GM18502 (cell line): Measurements from ENCODE around the gene BMP3.

Experiments used
- ATAC-seq: cut with Tn5 transposase; IDR thresholded peaks from one replicate; pipeline ENCODE4 v1.9.1; 2021; ENCODE audit warnings: mild to moderate bottlenecking; ENCODE audit not compliant: unreplicated experiment, poor library complexity

Gene BMP3

DNA sequence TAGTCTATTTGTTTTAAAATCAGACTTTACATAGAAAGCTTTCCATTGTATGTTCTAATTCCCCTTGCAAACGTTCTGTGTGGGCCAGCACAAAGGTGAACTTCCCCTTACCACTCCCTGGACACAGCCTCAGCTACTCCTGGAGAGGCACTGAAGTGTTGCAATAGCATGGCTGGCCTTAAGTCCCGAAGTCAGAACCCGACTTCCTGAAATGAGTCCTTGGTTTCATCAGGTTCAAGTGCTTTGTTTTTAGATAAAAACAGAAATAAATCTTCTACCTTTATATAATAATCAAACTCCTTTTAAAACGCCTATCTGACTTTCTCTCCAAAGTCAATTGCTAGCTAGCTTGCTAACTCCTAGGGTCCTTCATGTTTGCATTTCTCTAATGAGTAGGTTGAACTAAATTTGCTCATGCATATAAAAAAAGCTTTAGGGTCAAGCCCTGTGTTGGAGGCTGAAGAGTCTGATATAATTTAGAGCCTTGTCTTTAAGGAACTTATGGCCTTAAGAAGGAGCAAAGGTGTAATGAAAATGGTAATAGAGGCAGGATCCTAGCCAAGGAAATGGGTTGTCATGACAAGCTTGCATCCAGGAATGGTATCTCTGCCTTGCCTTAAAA, 9.0 kb downstream of the BMP3 start:
- ATAC-seq = no peak

- ATAC-seq = peak; percentile 56
These were observed 9.6 kb downstream of the BMP3 start for GRCh38 chr4:81040012-81040659.

GRCh38 chr4:81042578-81043365, 12.3 kb downstream of the BMP3 start:
- no peak for ATAC-seq

DNA sequence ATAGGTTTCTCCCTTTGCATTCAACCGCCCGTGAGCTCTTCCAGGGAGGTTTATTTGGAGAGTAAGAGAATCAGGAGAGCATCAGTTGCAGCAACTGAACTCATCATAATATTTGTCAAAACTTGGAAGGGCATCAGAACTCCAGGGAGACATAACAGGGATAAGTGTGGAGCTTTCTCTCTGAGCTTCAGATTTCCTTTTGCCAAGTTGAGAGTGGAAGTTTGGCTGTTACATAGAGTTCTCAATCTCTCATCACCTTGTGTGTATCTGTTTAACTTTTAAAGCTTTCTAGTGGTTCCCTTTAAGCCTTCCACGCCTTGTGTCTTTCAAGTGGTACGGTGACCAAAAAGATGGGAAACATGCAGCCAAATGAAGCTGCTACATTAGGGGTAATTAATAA, 18.8 kb downstream of the BMP3 start:
- no peak for ATAC-seq

DNA sequence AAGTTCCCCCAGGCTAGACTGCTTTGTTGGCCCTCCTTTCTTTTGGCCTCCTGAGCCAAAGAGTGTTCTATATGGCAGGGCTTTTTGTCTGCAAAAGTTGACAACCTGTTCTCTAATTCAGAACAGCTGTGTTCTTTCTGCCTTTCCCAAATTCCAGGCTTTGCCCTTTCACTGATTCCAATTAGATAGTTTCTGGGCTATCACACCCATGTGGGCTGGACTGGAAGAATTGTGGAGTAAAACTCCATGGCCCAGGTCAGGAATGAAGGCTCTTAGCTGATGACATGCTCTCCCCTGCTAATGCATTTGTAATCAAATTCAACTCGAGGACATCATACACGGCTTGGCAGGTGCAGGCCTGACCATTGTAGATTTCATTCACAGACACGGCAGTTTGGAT, 19.4 kb downstream of the BMP3 start:
- no peak for ATAC-seq

GRCh38 chr4:81052119-81053068, 21.9 kb downstream of the BMP3 start:
- ATAC-seq = peak; percentile 99

- no peak for ATAC-seq
These were observed 28.1 kb downstream of the BMP3 start for GRCh38 chr4:81058621-81059020.

DNA sequence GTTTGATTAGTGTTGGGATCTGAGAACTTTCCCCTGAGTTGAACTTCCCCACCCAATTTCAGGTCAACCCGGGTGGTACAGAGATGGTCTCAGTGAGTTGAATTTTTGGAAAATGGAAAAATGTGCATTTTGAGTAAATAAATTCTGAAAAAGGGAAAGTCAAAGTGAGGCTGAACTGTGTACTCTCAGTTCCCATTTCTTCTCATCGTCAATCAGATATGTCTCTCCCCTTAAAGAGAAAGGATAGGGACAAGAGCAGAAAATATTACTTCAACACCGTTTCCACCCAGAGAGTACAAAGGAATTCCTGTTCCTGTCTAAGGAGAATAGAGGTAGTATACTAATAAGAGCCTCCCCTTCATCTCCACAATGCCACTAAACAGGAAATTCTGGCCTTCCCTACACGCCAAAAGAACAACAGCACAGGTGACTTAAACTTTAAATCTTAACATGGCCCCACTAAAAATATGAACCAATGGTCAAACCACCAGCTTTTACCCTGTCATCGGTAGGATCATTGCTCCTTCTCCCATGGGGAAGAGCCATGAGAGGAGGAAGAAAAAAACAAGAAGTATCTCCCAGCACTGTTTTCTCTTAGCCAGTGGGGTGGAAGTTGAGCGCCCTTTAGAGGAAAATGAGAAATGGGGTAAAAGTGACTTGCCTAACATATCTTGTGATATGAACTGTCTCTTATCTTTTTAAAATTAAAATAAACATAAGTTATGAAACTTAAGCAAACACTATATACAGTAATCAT, 30.3 kb downstream of the BMP3 start:
- ATAC-seq = no peak

GRCh38 chr4:81061344-81061730, 30.8 kb downstream of the BMP3 start:
- ATAC-seq = no peak

- no peak for ATAC-seq
These were observed 31.5 kb downstream of the BMP3 start for GRCh38 chr4:81062001-81062400.

DNA sequence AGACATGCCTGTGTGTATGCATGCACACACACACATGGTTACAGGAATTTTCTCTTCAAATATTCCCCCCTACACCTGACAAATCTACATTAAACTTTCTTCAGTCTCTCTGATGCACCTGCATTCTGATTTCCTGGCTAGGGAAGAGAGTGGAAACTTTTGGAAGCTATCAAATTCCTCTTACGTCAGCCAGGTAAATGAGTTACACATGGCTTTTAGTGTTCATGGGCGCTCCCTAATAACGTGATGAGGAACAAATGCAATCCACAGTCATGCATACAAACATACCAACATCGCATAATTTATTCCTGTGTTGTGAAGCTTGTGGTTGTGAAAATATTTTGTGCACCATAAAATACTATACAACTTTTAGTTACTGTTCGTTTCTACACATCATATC, 34.9 kb downstream of the BMP3 start:
- ATAC-seq = no peak

DNA sequence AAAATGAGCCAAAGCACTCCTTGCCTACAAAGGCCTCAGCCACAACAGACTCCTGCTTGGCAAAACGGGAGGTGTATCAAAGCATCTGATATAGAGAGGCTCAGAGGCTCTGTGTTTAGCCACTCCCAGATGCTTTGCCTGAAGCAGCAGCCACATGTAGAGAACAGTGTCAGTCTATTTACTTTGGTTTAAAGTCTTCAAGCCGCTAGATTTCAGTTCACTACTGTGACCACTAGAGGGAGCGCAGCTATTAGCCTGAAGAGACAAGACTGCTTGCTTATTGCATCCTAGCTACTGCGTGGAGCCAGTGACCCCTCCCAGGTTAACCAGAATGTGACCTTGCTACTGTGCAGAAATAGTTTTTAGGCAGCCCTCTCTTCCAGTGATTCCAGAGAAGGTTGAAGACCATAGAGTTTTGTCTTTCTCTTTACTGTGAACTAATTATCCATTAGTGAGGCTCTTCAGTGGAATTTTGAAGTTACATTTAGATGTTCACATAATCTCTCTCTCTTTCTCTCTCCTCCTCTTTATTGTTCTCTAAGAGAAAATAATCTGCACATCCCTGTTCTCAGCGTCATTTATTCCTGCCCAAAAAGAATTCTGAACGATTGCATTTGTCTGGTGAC, 39.3 kb downstream of the BMP3 start:
- peak; percentile 99 for ATAC-seq

DNA sequence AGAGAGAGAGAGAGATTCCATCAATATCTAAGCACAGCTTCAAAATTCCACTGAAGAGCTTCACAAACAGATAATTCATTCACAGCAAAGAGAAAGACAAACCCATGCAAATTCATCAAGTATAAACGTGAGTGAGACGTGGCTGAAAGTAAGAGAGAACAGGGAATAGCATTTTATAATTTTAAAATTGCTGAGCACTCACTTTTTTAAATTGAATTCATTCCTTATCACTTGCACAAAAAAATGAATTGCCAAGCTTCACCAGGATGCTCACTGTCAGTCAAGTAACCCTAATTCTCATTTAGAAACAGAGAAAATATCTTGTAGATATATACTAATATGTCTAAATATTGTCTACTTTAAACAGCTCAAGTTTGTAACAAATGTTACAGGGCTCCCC, 40.5 kb downstream of the BMP3 start:
- no peak for ATAC-seq

DNA sequence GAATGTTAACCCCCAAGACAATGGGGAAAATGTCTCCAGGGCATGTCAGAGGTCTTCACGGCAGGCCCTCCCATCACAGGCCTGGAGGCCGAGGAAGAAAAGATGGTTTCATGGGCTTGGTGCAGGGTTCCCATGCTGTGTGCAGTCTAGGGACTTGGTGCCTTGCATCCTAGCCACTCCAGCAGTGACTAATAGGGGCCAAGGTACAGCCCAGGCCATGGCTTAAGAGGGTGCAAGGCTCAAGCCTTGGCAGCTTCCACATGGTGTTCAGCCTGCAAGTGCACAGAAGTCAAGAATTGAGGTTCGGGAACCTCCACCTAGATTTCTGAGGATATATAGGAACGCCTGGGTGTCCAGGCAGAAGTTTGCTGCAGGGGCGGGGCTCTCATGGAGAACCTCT, 50.6 kb downstream of the BMP3 start:
- ATAC-seq = no peak

DNA sequence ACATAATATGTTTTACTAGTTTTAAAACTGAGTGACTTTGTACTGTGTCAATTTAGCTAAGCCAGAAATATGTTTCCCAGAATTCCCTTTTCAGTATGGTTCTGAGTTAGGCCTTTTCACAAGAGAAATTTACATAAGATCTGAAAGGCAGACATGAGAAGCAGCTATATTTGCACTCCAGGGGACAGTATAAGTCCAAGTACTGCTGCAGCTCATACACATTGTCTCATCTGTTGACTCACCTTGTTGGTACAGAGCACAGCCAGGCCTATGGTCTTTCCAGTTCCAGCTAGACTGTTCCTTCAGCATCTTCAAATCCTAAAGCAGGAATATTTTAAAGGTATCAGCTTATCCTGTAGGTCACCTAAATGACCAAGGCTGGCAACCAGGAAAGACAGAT, 53.5 kb downstream of the BMP3 start:
- no peak for ATAC-seq

- ATAC-seq = no peak
These were observed 54.1 kb downstream of the BMP3 start for GRCh38 chr4:81084634-81085033.

GRCh38 chr4:81085291-81085690, 54.8 kb downstream of the BMP3 start:
- ATAC-seq = no peak

DNA sequence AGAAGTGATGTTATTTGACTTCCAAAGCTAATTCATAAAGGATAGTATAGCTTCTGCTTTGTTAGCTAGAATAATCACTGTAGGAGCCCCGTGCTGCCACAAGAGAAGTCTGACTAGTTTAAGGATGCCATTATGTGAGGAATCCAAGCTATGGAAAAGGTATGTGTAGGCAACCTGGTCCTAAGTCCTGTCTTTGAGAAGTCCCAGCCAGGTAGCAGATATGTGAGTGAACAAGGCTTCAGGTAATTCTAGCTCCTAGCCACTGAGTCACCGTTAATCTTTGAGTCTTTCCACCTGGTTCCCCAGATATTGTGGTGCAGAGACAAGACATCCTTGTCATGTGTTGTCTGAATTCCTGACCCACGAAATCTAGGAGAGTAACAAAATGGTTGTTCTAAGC, 55.5 kb downstream of the BMP3 start:
- no peak for ATAC-seq

DNA sequence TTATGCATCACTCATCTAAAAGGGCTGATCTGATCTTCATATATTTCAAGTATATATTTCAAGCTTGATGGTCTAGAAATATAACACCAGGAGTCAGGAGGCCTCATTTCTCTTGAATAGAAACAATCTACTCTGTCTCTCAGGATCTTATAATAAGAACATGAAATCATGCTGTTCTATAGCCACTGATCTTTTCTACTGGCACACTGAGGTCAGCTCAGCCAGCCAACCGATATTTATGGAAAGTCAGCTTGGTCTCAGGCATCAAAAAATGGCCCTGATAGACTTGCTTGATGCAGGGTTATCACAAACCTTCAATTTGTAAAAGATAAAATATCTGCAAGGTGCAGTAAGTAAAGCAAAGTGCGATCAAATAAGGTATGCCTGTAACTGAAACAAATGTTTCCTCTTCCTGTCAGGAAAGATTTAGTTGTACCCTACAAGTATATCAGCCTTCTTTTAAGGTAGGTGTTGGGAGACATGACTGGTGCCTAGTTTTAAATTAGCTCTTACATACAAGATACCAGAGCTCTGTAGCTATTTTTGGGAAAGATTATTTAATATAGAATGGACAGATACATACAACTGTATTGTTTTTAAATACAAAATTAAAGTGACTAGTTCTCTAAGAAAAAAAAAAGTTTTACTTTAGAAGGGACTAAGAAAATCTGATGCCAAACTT, 63.4 kb downstream of the BMP3 start:
- ATAC-seq = no peak
